ENCODE results near the gene WNT2. TPM values are rescaled to one million over a fixed set of nuclear protein-coding genes. Genes with fewer than 3 reads are reported as not detected.
"Not testable (repeated sequence)": the region's sequence is repeated elsewhere in the genome, so short reads cannot be mapped to it uniquely, and the experiment has no call there.

The WNT2 gene
- total RNA-seq, 1 donor from 2014 or later = not detected

DNA sequence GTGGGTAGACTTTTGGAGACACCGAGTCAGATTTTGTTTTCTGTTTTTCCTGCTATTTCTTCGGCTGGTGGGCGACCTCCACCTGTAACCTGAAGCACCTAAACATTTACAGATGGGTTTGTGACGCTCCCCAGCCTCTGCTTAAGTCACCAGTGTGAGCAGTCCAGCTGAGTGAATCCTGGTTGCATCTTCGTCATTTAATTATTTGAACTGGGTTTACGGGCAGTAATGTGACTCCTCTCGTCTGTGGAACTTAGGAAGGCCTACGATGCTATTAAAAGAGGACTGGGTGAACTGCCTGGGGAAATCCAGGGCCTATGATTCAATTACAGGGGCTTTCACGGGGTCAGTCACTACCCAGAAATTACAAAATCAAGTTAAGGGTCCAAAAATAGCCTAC is 52.5 kb downstream of the WNT2 start:
- DNase-seq (ENCODE audit: extremely low read depth, low read depth, low spot score) = no peak

DNA sequence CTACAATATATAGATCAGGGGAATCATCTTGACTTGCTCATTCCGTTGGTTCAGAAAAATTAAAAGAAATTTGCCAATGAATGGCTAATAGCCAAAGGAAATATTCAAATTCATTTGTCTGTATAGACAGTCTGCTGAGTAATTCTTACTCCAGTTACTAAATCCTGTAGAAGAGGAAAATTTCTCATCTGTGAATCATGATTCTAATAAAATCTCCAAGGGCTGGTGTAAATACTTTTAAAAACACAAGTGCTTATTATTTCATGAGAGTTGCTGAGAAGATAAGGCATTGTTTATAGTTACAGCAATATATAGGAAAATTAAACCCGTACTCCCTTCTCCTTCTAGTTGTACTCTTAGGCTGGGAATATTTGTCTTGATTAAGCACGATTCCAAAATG is 53.0 kb downstream of the WNT2 start:
- DNase-seq (ENCODE audit: extremely low read depth, low read depth, low spot score) = no peak

DNA sequence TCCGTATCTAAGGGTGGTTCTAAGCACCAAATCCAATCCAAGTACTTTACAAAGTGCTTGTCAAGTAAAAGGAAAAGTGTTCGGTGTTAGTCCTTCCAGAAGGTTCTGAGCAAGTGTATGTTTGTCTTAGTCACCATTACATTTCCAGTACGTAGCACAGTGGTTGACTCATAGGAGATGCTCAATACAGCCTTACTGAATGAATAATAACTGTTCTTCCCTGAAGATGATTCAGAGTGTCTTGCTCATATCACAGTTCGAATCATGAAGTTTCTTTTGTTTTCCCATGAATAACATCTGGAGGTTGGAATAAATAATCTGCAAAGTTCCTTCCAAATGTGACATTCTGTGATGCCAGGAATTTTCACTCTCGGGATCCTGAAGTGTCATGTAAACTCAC is 53.4 kb downstream of the WNT2 start:
- peak; percentile 39 for DNase-seq (ENCODE audit: extremely low read depth, low read depth, low spot score)

DNA sequence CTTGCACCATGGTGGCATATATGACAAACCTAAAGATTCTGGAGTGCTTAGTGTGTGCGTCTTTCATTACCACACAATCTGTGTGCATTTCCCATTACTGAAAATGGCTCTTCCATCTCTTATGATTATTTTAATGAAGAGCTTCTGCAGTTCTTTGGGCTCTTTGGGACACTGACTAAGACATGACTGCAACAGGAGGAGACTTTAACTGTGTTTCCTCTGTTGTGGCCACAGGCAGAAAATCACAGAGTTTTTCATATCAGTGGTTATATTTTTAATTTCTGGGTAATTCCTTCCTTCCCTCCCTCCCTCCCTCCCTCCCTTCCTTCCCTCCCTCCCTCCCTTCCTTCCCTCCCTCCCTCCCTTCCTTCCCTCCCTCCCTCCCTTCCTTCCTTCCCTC is 58.1 kb downstream of the WNT2 start:
- DNase-seq (ENCODE audit: extremely low read depth, low read depth, low spot score) = no peak

DNA sequence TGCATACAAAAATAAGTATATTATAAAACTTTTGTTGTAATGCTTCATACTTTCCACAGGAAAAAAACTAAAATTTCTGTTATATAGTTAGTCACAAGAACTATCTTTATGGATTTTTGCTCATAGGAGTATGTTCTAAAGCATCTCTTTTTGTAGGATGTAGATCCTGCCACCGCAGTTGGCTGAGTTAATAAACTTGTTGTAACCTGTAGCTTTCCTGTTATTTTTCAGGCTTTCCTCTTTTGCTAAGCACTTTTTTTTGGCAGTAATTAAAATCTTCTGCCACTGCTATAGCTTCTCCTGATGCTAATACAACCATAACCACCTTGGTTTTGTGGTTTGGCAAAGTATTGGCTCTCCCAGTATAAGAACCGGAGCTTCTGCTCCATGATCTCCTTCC is 60.3 kb downstream of the WNT2 start:
- no peak for DNase-seq (ENCODE audit: extremely low read depth, low read depth, low spot score)

DNA sequence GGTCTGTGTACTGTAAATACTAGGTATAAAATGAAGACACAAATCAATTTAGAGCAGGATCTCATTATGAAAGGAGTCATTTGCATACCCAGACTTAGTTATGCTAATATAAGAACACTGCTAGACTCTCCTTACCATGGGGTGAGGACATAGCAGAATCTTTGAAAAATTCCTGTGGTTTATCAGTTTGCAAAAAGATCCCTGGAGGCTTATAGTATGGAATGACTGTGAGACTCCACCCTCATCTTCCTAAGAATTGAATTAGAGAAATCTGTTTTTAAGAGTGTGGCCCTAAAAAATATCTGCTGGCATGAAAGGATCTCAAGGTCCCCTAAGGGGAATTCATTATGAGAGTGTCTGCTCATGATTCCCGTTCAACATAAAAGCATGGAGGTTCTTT is 63.2 kb downstream of the WNT2 start:
- no peak for DNase-seq (ENCODE audit: extremely low read depth, low read depth, low spot score)

DNA sequence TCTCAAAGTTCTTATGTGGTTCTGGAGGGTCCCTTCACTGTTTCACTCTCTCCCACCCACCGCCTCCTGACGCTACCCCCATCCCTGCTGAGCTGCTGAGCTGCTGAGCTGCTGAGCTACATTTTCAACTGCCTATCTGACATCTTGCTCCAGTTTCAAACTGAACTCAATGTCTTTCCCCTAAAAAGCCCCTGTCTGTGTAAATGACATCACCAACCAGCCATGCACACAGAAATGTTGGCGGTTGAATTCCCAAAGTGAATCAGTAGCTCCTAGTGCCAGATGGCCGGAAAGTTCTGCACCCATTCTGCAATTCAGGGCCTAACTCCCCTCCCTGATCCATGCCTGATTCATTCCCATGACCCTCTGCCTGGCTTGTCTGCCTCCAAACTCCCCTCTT is 71.2 kb downstream of the WNT2 start:
- DNase-seq (ENCODE audit: extremely low read depth, low read depth, low spot score) = no peak

DNA sequence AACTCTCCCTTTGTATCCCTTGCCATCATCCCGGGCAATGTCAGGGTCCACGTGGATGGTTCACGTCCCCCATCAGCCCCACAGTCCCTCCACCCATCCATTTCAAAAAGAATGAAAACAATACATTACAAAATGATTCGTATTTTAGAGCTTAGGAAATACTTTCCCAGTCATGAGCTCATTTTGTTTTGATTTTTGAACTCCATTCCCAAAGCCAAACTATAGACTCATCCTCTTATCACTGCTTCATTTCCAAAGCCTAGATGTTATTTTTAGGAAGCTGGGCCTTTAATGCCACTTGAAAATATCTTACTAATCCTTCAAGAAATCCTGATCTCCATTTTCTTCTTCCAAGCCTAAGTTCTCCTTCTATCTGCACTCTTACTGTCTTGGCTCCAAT is 72.1 kb downstream of the WNT2 start:
- no peak for DNase-seq (ENCODE audit: extremely low read depth, low read depth, low spot score)

DNA sequence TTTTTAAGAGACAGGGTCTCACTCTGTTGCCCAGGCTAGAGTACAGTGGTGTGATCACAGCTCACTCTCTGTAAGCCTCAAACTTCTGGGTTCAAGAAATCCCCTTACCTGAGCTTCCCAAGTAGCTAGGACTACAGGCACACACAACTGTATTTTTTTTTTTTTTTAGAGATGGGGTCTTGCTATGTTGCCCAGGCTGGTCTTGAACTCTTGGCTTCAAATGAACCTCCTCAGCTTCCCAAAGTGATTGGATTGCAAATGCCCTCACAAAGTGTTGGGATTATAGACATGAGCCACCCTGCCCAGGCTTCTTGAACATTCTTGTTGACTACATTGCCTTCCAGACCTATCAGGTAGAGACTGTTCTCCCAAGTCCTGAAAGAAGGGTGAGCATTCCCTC is 72.6 kb downstream of the WNT2 start:
- DNase-seq (ENCODE audit: extremely low read depth, low read depth, low spot score) = no peak

DNA sequence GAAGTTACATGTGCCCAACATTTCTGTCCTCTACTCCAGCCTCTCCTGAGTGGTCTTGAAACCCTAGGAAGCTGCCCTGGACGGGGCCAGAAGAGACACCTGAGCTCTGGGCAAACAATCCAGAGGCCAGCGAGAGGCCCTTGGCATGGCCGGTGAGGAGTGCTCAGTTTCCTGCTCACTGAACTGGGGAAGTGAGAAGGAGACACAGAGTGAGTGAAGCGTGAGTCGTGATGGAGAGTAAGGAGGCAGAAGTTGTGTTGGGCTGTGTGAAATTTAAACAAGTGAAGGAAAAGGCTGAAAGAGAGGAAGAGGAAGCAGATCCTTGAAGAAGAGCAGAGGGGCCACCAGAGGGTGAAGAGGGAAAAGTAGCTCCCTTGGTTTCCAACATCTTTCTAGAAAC is 73.2 kb downstream of the WNT2 start:
- DNase-seq (ENCODE audit: extremely low read depth, low read depth, low spot score) = no peak

DNA sequence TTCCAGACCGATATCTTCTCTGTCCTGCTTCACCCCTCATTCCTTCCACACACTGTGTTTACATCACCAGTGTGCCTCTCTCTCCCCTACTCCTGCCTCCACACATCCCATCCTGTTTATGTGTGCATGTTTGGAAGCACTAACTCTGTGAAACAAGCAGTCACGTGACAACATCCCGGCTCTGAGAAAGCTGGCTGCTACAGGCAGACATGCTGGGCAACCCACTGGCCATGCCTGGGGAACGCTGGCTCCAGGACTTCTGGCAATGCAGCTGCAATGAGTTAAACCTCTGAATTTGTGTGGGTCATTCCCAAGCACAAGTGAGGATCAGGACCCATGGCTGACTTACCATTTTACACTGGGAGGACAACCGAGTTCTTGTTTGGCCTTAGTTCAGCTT is 74.0 kb downstream of the WNT2 start:
- no peak for DNase-seq (ENCODE audit: extremely low read depth, low read depth, low spot score)

DNA sequence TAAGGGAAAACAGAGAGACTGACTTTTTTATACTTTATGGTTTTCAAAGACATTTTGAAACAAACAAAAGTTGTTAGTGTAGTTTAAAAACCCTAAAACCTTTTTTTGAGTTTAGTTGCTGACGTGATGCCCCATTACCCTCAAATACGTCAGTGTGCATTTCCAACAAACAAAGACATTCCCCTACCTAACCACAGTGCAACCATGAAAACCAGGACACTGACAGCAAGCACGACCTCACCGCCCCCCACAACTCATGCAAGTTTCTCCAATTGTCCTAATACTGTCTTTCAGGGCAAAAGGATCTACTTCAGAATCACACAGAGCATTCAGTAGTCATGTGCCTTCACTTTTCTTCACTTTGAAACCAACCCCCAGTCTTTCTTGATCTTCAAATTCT is 75.0 kb downstream of the WNT2 start:
- no peak for DNase-seq (ENCODE audit: extremely low read depth, low read depth, low spot score)

DNA sequence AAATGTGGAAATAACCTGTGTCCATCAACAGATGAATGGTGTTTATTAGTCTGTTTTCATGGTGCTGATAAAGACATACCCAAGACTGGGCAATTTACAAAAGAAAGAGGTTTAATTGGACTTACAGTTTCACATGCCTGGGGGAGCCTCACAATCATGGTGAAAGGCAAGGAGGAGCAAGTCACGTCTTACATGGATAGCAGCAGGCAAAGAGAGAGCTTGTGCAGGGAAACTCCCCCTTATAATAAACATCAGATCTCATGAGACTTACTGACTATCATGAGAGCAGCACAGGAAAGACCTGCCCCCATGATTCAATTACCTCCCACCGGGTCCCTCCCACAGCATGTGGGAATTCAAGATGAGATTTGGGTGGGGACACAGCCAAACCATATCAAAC is 77.2 kb downstream of the WNT2 start:
- DNase-seq (ENCODE audit: extremely low read depth, low read depth, low spot score) = not testable (repeated sequence)

DNA sequence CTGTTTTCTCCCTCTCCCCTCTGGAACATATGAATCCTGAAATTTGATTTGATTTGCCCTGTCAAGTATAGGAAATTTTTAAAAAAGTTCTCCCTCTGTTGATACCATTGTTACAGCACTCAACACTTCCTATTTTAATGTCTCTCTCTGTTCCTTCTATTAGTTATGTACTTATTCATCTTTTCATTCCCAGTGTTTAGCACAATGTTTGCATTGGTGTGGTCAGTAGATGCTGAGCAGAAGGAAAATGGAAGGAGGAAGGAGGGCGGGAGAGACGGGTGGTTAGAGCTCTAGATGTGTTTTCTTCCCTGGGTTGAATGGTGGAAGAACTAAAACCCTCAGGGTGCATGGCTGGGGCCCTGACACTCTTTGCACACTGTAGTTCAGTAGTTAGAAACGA is 79.5 kb downstream of the WNT2 start:
- DNase-seq (ENCODE audit: extremely low read depth, low read depth, low spot score) = no peak

DNA sequence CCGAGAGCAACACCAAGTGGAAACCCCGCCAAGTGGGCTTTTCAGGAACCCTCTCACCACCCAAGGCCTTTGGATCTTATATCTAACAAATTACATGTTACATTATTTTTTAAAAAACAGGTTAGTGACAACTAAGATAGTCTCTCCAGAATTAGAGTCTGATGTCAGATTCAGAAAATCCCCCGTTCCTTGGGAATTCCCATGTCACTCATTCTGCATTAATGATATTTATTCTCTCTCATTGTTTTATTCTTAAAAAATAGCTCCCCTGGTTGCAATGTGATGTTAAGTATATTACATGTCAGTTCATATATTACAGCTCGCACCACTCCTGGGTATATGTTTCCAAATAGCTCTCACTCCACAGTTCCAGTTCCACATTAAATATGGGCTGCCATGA is 81.8 kb downstream of the WNT2 start:
- DNase-seq (ENCODE audit: extremely low read depth, low read depth, low spot score) = no peak

DNA sequence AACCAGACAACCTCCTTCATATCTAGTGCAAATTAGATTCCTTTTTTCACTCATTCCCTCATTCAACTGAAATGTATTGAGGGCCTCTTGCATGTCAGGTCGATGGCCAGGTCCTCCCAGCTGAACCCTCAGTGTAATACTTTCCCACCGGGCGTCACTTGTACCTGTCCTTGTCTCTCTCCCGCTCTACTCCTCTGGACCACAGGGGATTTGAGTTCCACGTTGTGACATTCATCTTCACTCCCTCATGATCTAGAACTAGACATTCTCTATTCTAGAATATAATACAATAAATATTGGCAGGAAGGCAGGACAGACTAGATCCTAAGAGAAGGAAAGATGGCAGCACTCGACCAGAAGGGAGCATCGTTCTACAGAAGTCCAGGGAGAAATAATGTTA is 83.9 kb downstream of the WNT2 start:
- DNase-seq (ENCODE audit: extremely low read depth, low read depth, low spot score) = no peak

DNA sequence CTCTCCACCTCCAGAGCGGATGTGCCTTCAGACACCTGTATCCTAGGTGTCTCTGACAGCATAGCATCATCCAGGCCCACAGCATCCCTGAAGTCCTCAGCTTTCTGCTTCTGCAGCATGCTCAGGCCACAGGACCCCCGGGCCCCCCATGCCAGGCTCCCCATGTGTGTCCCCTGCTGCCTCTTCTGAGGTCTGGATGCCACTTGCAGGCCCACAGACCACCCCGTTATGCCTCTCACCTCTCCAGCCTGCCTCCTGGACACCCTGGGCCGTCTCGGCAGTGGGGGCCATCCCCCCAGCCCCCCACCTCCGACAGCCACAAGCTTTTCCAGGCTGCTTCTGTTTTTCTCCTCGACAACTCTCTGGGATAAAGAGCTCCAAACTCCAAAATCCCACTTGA is 84.4 kb downstream of the WNT2 start:
- DNase-seq (ENCODE audit: extremely low read depth, low read depth, low spot score) = no peak

DNA sequence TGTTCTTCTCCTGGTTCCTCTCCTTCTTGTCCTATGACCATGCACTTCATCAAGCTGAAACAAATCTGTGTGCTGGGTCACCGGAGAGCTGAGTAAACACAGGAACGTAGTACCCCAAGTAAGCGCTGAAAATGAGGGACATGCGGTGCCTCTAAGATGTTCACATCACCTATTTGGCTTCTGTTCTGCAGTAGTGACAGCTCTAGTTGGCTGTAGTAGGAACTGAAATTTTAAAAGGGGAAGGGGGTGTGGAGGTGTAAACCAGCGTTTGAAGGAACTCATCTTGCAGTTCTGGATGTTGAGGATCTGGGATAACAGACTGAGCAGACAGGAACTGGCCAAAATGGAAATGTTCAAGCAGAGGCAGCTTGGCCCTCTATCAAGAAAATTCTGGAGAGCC is 85.2 kb downstream of the WNT2 start:
- DNase-seq (ENCODE audit: extremely low read depth, low read depth, low spot score) = no peak

DNA sequence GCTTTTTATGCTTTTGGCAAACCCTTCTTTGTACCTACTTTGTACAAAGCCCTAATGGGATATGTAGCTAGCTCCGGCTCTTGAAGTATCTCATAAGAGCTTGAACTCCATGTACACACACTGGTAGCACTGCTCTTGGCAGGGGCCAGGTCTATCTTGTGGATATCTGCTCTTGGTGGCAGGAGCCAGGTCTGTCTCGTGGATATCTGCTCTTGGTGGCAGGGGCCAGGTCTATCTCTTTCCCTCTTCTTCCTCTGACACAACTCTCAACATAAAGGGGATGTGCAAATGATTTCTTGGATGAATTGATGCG is 91.9 kb downstream of the WNT2 start:
- no peak for DNase-seq (ENCODE audit: extremely low read depth, low read depth, low spot score)

DNA sequence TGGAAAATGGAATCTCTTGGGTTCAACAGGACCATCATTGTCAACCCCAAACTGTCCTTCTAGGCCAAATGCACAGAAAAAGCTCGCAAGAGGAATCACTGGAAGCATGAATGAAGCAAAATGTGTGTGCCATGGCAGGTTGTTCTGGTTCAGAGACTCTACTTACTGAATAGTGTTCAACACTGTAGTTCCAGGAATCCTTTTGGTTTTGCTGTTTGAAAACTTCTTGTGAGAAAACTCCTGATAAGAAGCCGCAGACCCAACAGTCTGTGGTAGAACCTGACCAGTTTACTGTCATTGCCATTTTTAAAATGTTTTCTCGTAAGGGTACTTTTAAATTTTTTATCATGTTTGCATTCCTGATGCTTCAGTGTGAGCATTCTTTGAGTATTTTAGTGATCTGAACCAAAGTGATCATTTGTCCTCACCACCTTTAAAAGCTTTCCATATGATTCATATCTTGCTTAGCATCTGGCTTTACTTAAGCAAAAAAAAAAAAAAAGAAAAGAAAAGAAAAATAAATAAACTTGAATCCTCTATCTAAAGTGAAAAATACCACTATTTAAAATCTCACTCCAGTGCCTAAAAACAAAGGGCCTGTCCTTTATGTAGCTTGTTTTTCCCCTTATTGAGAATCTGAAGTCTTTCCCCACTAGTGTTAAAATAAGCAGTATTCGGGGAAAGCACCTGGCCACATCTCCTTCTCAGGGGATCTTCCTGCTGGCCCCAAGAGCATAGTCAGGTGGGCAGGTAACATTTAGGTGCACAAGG is 92.4 kb downstream of the WNT2 start:
- no peak for DNase-seq (ENCODE audit: extremely low read depth, low read depth, low spot score)

DNA sequence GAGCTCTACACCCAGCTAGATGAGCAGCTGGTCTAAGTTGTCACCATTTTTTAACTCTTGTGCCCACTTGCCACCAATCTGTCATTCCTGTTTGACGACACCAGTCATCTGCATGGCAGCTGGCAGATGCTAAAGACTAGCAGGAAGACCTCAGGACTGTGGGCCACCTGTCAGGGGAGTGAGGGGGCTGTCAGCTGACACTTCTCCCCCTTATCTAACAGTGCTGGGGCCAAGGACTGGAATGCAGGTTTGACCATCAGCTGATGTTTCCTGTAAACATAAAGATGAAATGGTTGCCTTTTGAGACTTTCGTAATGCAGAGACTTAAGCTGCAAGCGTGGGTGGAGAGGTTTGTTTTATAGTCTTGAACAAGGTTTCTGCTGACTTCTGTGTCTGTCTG is 93.5 kb downstream of the WNT2 start:
- no peak for DNase-seq (ENCODE audit: extremely low read depth, low read depth, low spot score)

DNA sequence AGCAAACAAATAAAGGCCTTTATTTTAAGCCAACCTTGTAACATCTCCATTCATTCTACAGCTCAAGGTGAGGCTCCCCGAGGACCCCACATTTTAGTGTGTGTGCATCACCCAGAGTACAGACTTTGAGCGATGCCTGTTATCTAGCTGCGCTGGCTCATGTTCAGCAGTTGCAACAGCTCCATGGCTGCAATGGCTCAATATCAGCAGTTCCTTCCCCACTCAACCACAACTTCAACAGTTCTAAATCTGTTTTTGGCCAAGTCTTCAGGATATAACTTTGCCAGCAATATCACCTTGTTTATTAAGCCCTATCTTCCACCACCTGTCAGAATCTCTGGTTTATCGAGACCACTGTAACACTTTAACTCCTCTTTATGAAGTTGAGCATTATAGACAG is 95.8 kb downstream of the WNT2 start:
- DNase-seq (ENCODE audit: extremely low read depth, low read depth, low spot score) = no peak

DNA sequence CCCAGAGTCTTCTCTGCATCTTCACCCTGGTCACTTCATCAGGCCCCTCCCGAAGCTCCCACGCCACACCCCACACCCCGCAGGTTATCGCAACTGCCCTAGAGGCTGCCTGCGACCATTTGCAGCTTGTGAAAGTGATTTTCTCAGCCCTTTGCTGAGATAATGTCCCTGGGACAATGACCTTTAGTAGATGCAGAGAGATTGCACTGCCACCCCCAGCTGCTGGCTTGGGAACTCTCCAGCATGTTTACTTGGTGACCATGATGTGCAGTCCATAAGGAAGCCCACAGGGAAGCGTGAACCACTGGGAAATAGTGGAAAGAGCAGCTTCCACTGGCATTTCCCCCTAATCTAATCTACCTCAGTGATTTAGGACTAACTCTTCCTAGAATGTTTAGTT is 97.3 kb downstream of the WNT2 start:
- DNase-seq (ENCODE audit: extremely low read depth, low read depth, low spot score) = no peak
